HG02885 (cell line): ENCODE measurements around the gene ERFL.

Experiments
- ATAC-seq: cut with Tn5 transposase; IDR thresholded peaks from one replicate; pipeline ENCODE4 v1.9.1; 2021; ENCODE audit warnings: mild to moderate bottlenecking; ENCODE audit not compliant: unreplicated experiment, poor library complexity

ERFL gene

DNA sequence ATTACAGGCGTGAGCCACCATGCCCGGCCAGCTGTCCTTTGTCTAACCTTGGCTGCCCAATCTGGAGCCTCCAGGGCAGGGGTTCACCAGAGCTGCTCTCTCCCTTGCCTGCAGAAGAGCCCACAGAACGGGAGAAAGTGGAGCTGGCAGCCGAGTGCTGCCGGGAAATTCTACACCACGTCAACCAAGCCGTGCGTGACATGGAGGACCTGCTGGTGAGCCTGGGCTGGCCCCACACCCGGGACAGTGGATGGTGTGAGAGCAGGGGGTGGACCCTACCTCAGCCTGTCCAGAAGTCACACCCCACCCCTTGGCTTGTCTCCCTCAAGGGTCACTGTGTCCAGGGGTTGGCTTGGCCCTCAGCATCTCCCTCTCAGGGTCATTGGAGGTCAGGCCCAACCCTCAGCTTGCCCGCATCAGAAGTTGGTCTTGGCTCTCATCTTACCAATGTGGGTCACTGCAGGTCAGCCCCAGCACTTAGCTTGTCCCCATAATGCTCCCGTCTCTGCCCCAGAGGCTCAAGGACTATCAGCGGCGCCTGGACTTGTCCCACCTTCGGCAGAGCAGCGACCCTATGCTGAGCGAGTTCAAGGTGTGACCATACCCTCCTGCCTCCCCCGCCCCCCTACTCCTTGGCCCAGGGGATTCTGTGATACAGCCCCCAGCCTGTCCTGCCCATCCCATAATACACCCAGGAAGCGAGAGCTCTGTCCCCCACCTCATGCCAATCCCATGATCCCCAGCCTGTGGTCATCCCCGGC lies 24.9 kb downstream of the ERFL start:
- ATAC-seq, result no peak

DNA sequence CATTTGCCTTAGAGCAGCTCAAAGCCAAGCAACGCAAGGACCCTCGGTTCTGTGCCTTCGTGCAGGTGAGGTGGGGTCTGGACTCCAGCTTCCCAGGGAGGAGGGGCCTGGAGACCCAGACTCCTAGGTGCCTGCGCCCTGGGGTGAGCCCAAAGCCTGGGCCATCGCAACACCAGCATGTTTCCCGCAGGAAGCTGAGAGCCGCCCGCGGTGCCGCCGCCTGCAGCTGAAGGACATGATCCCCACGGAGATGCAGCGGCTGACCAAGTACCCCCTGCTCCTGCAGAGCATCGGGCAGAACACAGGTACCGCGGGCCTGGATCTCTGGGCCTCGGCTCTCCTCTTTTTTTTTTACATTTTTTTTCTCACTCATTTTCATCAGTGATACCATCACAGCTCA lies 25.7 kb downstream of the ERFL start:
- ATAC-seq, result no peak

DNA sequence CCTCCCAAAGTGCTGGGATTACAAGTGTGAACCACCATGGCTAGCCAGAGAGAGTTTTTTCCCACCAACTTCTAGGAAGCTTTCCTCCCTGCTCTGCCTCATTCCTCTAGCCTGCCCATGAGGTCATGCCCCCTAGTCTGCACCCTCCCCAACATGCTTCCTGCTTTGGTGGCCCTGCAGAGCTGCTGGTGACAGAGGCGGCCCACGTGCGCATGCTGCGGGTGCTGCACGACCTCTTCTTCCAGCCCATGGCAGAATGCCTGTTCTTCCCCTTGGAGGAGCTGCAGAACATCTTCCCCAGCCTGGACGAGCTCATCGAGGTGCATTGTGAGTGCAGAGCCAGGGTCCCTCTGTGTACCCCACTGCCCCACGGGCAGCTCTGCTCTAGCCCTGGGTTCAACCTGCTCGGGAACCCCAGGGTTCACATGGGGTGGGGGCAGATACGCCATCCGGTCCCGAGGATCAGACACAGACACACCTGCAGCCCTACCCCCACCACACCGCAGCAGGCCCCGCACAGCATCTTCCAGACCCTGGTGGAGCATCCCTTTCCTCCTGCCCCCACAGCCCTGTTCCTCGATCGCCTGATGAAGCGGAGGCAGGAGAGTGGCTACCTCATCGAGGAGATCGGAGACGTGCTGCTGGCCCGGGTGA lies 26.4 kb downstream of the ERFL start:
- no peak for ATAC-seq

DNA sequence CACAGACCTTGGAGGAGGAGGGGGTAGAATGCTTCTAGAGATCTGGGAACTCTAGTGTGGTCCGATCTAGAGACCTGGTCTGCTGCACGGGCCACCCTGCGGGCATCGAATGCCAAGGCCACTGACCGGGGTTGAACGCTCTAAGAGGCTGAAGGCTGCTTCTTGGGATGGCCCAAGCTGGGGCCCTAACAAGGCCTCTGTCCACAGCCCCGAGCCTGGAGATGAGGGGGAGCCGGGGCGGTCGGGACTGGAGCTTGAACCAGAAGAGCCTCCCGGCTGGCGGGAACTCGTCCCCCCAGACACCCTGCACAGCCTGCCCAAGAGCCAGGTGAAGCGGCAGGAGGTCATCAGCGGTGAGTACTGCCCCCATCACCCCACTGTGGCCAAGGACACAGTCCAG lies 30.0 kb downstream of the ERFL start:
- no peak for ATAC-seq

DNA sequence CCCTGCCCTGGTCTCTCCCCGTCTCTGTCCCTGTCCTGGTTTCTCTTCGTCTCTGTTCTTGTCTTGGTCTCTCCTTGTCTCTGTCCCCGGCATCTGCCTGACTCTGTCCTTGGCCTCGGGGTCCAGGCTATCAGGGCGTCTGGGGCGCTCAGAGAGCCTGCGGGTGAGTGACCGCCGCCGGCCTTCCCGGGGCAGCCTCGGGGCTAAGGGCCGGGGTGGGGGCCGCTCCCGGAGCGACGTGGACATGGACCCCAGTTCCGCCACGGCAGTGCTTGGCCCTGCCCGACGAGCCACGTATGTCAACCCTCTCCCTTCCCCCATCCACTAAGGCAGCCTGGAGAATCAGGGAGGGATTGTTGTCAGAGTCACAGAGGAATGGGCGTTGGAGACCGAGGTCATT lies 30.4 kb downstream of the ERFL start:
- ATAC-seq, result no peak

DNA sequence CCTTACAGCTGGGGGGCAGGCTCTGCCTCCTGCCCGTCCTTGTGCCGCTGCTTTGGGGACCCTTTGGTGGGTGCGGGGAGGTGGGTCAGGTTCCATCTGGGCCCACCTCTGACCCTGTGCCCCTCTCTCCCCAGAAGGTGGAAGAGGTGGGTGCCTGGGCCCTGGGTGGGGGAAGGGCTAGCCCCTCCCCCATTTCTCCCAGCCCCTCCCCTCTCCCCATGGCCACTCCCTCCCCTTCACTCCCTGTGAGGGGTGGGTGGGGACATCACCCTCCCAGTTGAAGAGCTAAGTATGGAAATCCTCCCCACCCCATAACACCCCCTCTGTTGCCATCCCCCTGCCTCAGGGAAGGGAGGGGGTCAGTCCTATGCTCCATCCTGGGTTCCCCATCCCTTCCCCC lies 31.1 kb downstream of the ERFL start:
- no peak for ATAC-seq

DNA sequence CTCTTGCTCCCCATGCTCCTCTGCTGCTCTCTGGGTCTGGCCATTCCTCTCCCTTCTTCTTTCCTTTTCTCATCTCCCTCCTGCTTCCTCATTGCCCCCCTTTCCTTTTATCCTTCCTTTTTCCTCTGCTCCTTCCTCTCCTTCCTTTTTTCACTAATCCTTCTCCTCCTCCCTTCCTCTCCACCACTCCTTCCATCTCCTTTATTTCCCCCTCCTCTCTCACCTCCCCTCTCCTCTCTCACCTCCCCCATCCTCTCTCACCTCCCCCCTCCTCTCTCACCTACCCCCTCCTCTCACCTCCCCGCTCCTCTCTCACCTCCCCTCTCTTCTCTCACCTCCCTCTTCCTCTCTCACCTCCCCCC lies 31.7 kb downstream of the ERFL start:
- ATAC-seq, result no peak

DNA sequence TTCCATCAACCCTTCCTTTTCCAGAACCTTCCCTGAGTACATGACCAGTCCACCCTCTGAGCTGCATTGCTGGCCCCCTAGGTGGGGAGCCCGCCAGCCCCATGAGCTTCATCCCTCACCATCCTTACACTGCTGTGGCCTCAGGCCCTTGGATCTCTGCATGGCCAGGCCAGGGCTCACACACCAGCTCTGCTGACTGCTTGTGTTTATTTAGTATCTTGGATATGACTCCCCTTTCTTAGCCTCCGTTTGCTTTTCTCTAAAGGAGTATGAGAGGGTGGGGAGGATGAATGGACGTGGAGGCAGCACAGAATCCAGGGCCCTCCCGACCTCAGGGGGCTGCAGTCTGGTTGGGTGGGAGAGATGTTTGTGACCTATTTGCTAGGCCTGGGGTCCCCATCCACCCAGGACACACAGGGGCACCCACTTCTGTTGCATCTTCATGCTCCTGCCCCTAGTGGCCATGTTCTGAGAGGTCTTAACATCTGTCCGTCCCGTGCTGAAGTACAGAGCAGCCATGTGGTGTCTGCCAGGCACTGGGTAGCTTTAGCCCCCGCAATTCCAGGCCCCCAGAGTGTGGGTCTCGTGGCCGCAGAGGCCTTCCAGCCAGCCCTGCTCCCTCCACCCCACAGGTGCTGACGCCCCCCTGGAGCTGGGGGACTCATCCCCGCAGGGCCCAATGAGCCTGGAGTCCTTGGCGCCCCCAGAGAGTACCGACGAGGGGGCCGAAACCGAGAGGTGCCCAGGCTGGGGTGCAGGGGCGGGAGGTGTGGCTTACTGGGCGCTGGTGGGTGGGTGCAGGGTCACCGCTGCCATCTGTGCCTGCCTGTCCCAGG lies 32.3 kb downstream of the ERFL start:
- ATAC-seq, result no peak

DNA sequence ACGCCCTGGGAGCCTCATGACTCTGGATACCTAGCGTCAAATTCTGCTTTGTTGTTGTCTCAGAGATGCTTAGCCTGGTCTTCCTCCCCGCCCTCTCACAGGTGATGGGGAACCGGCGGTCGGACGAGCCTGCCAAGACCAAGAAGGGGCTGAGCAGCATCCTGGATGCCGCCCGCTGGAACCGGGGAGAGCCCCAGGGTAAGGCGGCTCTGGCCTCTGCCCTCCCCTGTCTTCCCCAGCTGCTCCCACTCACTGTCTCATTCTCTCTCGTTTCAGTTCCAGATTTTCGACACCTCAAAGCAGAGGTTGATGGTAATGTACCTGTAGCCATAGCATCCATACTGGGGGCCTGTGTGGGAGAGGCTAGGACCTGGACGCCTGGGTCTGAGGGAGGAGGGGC lies 33.9 kb downstream of the ERFL start:
- ATAC-seq, result no peak

DNA sequence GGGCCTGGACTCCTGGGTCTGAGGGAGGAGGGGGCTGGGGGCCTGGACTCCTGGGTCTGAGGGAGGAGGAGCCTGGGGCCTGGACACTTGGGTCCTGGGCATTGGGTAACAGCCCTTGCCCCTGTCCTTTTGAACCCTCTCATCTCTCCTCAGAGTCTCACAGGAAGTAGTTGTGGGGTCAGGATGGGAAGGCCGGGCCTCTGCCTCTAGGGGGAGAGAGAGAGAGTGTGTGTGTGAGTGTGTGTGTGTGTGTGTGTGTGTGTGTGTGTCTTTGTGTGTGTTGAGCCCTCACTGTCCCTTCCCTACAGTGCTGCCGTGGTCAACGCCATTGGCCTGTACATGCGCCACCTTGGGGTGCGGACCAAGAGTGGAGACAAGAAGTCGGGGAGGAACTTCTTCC lies 34.4 kb downstream of the ERFL start:
- ATAC-seq, result no peak

DNA sequence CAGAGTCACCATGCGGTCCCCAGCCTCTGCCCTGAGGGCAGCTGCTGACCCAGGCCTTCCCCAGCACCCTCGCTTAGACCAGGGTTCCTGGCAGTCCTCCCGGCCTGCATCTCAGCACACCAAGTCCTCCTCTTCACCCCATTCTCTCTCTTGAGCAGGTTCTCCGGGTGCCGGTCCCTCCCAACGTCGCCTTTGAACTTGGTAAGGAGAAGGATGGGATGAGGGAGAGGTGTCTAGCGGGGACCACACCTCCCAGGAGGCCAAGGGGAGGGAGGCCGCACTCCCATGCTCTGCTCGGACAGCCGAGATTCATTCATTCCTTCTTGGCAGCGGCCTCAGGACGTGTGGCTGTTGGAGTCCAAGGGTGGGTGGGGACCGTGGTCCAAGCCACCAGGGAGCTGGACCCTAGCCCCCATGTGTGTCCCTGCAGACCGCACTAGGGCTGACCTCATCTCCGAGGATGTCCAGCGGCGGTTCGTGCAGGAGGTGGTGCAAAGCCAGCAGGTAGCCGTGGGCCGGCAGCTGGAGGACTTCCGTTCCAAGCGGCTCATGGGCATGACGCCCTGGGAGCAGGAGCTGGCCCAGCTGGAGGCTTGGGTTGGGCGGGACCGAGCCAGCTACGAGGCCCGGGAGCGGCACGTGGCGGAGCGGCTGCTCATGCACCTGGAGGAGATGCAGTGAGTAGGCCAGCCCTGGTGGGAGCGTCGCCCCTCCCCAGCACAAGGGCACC lies 35.9 kb downstream of the ERFL start:
- no peak for ATAC-seq

DNA sequence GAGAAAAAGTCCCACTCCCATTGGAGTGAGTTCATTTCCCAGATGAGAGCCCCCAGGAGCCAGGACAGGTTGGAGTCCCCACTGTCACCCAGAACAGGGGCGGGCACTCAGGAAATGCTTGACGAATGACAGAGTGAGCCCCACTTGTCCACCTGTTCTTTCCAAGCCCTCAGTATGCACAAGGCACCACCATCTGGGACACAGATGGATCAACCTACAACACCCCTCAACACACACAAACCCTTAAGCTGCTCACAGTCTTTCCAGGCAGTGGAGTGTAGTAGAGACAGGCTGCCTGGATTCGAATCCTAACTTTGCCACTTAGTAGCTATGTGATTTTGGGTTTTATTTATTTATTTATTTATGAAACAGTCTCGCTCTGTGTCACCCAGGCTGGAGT lies 37.3 kb downstream of the ERFL start:
- ATAC-seq, result no peak

DNA sequence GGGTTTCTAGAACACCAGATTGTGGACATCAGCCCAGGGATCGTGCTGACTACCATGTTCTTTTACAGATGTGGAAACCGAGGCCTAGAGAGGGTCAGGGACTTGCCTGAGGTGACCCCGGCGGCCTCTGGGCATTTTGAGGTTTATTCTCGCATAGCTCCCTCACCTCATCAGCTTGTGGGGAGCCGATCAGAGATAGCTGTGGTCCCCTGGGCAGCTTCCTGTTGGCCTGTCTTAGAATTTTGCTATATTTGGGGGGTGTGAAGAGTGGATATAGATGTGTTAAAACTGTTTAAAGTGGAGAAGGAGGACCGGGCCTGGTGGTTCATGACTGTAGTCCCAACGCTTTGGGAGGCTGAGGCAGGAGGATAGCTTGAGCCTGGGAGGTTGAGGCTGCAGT lies 38.4 kb downstream of the ERFL start:
- no peak for ATAC-seq

DNA sequence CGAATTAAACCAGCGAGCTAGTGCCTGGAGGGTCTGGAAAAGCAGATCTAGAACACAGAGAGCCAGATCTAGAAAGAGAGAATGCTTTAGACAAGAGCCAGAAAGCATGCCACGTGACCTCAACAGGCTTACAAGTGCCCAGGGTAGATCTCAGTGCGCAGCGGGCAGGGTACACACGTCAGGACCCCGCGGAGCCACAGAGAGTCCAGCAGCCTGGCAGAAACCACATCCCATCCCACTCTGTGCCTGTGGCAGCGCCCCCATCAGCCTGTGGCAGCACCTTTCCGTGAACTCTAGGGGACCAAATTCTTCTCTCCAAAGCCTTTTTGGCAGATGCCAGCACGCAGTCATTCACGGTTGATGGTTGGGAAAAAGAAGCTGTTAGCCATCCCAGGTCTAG lies 39.3 kb downstream of the ERFL start:
- no peak for ATAC-seq

DNA sequence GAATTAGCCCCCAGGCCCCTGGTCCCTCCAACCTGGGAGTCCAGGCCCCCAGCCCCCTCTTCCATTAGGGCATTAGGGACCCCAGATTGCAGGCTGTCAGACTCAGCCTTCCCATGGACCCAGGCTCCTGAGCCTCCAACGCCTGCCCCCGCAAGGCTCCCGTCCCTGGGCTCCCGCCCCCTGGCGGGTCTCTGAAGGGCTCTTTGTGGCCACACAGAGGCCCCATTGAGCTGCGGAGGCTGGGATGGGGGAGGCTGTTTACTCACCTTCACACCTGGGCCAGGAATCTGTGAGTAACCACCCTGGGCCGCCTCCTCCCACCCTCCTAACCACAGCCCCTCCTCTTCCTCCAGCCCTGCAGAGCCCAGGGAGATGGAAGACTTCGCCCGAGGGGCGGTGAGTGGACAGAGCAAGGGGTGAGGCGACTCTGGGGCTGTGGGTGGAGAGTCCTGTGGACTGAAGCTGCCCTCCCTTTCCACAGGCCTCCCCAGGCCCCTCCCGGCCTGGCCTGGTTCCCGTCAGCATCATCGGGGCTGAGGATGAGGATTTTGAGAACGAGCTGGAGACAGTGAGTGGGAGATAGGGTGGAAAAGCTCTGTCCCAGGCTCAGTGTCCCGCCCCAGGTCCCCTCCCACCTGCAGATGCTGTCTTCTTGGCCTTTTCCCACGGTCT lies 40.4 kb downstream of the ERFL start:
- no peak for ATAC-seq

DNA sequence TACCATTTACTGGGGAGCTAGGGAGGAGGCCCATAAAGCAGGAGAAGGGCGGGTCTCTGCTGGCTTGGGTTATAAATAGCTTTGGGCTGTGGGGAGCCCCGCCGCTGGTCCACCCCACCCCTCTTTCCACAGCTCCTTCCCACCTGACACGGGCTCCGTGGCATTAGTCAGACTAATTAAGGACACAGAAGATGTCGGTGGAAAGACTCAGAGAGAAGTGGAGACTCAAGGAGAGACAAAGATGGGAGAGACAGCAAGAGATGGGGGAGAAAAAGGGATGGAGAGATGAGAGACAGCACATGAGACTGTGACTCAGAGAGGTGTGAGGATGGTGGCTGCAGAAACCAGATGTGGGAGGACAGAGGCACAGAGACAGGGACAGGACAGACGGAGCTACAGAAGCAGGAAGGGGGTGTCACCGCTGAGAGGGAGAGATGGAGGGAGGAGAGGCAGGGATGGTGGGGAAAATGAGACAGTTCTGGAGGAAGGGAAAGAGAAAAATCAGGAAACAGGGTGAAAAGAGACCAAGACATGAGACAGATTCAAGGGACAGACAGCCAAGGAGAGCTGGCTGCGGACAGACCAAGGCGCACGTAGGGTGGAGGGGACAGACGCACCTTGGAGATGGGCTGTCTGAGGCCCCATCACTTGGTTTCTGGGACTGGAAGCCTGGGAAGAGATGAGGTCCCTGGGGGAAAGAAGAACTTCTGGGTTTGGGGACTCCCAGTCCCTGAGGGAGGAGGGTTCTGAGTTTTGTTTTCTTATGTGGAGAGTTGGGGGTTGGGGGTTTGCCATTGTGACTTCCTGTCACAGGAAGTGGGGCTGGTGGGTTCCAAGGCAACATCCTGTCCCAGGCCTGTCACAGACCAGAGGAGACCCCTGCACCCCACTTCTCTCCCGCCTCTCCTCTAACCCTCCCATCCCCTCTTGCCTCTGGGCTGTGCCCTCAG lies 41.2 kb downstream of the ERFL start:
- ATAC-seq, result no peak

DNA sequence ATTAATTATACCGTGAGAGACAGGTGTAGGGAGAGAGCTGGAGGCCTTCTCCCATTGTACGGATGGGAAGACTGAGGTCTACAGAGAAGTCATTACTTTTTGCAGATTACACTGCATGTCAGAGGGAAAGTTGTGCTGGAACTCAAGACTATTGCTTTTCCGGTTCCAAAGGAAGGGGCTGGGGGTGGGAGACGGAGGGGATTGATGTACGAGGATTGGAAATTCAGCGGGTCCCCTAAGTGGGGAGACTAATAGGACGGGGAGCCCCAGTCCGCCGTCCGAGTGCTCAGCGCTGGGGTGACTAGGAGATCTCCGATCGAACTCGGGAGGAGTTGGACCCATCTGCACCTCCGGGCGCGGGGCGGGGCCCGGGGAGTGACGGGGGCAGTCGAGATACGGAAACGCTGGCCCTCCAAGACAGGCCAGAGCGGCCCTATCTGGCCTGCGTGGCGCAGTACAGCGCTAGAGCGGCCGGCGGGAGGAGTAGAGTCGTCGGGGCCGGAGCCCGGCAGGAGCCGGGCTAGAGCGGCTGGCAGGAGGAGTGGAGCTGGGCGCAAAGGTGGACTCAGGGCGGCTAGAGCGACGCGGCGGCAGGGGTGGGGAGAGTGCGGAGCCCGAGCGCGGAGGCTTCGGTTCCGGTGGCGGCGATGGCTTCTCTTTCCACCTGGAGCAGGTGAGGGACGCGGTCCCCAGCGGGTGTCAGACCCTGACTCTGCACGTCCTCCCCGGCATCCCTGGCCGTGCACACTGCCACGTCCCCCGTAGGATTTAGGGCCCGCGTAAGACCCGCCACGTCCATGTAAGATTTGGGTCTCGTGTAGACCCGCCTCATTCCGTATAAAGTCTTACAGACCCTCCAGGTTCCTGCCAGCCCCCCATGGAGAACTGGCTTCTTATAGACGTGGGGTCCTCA lies 44.2 kb downstream of the ERFL start:
- peak; percentile 86 for ATAC-seq

DNA sequence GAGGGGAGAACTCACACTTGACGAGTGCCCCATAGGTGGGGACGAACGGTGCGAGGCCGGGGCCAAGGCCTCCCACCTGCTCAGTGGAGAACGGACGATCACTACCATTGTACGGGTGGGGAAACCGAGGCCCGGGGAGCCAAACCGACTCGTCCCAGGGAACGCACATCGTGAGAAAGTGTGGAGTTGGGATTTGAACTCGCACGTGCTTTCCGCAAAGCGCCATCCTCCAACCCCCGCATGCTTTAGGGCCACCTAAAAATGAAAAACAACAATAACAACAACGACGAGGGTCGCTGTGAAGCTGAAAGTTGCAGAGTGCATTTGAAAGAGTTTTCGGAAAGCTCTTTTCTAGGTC lies 44.8 kb downstream of the ERFL start:
- no peak for ATAC-seq
